VCaP (cell line): ENCODE results near the gene SMAD6.

ENCODE experiments used
- H3K27ac ChIP-seq: fragments of 450-650 bp; 2 replicates; pipeline ENCODE4 v1.5.1; 2017
- CTCF ChIP-seq: fragments of 450-650 bp; conservative IDR thresholded peaks from 2 replicates; pipeline ENCODE4 v1.5.1; 2017; ENCODE audit warnings: mild to moderate bottlenecking, moderate library complexity

SMAD6 gene

GRCh38 chr15:66795851-66796250 is 93.8 kb downstream of the SMAD6 start:
- TF ChIP-seq CTCF, result no peak
- no peak overlapping the region for H3K27ac ChIP-seq

- TF ChIP-seq CTCF, result no peak
- H3K27ac ChIP-seq, result no peak overlapping the region
Measured at GRCh38 chr15:66796343-66796742, 94.3 kb downstream of the SMAD6 start.

- no peak overlapping the region for H3K27ac ChIP-seq
Measured at GRCh38 chr15:66797921-66798320, 95.9 kb downstream of the SMAD6 start.

GRCh38 chr15:66798426-66799061 is 96.5 kb downstream of the SMAD6 start:
- no peak for TF ChIP-seq CTCF
- no peak overlapping the region for H3K27ac ChIP-seq

More at GRCh38 chr15:66797921-66798320, 95.9 kb downstream of the SMAD6 start:
- TF ChIP-seq CTCF, result no peak

GRCh38 chr15:66799242-66799641 is 97.2 kb downstream of the SMAD6 start:
- no peak for TF ChIP-seq CTCF
- H3K27ac ChIP-seq, result no peak overlapping the region

GRCh38 chr15:66800584-66801235 is 98.7 kb downstream of the SMAD6 start:
- no peak overlapping the region for H3K27ac ChIP-seq
- TF ChIP-seq CTCF, result no peak

- H3K27ac ChIP-seq, result no peak overlapping the region
- no peak for TF ChIP-seq CTCF
Measured at GRCh38 chr15:66801266-66801665, 99.2 kb downstream of the SMAD6 start.
